HG03558 (cell line): ENCODE data around the gene ANKDD1B.

Source experiments
- ATAC-seq: cut with Tn5 transposase; IDR thresholded peaks from one replicate; pipeline ENCODE4 v1.9.1; 2021; ENCODE audit warnings: moderate number of reproducible peaks; ENCODE audit not compliant: unreplicated experiment; ENCODE audit errors: extremely low read depth

The ANKDD1B gene

GRCh38 chr5:75614176-75614575 lies 2.9 kb downstream of the ANKDD1B start:
- ATAC-seq: no peak

DNA sequence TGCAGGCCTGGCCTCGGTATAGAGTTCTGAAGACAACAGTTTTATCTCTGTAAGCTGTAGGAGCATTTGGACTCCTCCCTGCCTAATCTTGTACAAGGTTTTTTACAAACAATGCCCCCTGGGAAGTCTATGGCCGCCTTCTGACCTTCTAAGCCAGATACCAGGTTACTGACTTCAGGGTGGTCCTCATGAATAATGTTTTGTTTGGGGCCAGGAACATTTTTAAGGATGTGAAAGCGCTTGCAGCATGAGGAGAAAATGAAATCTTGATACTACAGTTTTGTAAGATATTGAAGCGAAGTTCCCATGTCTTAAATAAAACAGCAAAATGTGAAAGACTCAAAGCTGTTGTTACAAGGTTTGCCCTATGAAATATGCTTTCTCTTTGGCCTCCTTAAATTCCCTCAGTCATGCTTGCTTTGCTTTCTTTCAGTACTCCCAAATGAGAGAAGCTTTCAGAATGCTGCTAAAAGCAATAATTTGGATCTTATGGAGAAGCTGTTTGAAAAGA lies 5.2 kb downstream of the ANKDD1B start:
- no peak for ATAC-seq

DNA sequence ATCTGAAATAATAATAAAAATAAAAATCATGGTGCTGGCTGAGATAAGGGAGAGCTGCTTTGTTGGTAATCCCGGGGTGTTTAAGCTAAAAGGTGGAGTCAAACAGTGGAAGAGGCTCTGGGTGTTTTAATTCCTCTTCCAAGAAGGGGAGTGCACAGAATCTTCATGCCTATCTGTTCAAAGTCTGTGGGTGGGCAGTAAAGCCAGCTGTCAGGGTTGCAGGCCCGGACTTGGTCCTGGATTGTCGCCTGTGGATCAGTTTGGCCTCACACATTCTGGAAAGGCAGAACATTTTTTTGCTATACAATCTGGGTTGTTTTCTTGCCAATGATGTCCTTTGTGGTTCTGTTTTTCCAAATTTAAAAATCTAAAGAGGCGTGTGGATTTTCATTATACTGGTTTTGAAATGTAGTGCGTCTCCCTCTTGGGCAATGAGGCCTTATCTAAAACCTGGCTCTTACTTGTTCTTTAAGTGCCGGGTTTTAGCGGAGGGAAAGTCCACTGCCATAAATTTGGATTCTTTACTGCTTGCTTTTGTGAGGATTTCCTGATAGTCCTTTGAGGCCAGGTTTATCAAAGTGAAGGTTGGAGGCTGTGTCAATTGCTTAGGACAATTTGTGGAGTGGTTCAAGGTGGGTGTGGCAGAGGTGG lies 5.8 kb downstream of the ANKDD1B start:
- no peak for ATAC-seq

DNA sequence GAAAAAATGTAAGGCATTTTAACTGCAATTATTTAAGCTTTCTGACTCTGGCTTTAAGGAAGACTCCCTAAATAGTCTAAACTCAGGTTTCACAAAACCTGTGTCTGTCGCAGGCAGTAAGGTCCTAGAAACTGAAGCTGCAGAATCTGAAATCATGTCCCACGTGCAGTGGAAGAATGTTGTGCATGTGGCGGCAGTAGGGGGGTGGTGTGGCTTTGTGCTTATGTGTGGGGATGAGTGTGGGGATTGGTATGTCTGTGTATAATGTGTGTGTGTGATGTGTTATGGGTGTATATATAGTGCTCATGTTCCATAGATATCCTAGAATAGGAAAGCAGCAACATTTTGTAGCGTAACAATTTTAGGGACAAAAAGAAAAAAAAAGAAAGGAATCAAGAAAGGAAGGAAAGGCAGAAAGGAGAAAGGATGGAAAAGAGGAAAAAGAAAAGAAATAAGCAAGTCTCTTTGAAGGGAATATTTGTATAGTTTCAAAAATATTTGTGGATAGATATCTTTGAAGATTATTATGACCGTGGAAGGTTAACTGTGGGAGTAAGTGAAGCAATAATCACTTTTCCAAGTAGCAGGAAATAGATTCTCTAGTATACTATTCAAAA lies 6.6 kb downstream of the ANKDD1B start:
- no peak for ATAC-seq

DNA sequence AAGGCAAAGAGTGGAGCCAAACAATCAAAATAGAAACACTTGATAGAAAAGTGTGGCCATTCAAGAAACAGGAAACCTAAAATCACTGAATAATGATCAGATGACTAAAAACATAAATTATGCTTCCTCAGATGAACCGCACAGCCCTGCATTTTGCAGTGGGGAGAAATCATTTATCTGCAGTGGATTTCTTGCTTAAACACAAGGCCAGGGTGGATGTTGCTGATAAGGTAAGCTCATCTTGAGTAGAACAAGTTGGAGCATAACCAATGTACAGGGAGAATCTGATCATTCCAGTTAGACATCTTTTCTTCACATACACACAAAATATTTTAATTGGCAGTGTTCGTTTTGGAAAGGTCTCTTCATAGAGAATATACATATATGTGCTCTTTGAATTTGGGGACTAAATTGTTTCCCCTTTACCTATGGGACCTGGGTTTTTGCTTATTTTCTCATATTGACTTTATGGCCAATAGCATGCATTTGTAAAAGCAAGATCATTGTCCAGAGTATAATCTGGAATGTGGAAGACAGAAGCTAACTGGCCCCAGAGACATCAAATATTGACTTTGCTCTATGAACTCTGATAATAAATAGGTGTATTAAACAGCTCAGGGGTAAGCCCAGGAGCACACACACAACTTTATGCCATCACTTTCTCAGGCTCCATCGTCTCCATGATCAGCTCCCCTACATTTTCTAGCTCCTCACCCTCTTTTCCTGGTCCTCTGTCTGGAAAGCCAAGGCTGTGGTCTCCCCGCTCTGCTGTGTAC lies 9.1 kb downstream of the ANKDD1B start:
- no peak for ATAC-seq

GRCh38 chr5:75622564-75622963 lies 11.3 kb downstream of the ANKDD1B start:
- no peak for ATAC-seq

GRCh38 chr5:75623846-75624245 lies 12.6 kb downstream of the ANKDD1B start:
- ATAC-seq: no peak

GRCh38 chr5:75626959-75627358 lies 15.7 kb downstream of the ANKDD1B start:
- no peak for ATAC-seq

- ATAC-seq: no peak
Measured at GRCh38 chr5:75627801-75628200, 16.5 kb downstream of the ANKDD1B start.

DNA sequence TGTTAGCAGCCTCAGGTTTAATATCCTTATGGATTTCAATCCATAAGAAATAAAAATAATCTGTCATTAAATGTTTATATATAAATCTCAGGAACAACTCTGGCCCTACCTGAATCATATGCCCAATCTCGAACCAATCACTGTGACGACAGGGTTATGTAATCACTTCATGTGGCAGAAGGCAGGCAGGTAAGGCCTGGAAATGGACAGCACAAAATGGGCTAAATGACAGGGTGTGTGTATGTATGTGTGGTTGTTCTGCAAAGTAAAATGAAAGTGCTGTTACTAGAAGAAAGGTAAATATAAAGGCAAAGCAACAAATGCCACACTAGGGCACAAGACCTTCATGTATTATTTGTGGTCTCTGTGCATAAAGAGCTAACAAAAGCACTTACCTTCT lies 19.6 kb downstream of the ANKDD1B start:
- no peak for ATAC-seq

- ATAC-seq: no peak
Measured at GRCh38 chr5:75632321-75632720, 21.1 kb downstream of the ANKDD1B start.

DNA sequence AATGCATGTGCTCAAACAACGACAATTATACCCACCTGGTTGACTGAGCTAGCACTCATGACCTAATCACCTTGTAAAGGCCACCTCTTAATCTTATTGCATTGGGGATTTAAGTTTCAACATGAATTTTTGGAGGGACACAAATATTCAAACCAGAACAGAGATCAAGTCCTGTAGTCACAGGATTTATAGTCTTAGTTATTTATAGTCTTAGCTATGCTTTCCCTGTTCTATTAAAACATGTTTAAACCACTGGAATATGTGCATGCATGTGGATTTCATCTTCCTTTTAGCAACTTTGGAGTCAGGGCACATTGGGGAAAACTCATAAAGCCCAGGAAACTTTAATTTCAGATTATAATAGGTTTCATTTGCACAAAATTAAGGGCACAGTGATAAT lies 26.7 kb downstream of the ANKDD1B start:
- no peak for ATAC-seq

DNA sequence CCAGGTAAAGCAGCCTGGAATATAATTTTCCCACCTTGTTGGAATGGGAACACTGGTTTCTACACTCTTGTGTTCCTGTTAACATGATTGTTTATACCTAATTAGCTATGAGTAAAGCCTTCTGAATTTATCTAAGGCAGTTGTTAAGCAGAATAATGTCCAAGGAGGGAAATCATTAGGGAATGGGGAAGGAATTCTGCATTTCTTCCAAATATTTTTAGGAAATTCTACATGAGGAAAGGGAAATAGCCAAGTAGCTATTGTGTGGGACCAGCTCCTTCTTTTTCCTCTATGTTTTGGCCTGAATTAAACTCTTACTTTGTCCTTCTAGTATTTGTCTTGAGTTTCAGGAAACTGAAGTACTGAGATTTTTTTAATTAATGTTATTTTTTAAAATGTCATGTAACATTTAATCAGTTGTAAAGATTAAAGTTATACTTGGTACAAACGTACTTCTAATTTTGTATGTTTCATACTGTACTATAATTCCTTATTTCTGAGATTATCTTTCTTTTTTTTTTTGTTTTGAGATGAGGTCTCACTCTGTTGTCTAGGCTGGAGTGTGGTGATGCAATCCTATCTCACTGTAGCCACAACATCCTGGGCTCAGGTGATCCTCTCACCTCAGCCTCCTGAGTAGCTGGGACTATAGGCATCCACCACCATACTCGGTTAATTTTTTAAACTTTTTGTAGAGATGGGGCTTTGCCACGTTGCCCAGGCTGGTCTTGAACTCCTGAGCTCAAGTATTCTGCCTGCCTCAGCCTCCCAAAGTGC lies 28.5 kb downstream of the ANKDD1B start:
- no peak for ATAC-seq

- ATAC-seq: no peak
Measured at GRCh38 chr5:75640395-75640794, 29.1 kb downstream of the ANKDD1B start.

- ATAC-seq: no peak
Measured at GRCh38 chr5:75640826-75641225, 29.6 kb downstream of the ANKDD1B start.

DNA sequence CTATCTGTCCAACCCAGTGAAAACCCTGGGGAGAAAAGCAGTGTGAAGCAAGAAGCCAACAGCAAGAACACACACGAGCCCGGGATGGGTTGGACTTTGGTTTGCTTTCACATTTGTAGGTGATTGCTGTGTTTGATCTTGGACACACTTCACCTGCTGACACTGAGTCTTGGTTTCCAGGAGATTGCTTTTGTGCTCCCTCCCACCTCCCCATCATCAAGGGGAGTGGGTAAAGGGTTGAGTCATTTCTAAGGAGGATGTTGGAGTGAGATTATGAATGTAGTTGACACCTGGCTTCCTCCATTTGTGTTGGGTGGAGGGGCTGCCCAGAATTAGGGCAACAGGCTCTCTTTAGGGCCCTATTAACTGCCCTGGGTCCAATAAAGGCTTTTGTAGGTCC lies 37.5 kb downstream of the ANKDD1B start:
- no peak for ATAC-seq

DNA sequence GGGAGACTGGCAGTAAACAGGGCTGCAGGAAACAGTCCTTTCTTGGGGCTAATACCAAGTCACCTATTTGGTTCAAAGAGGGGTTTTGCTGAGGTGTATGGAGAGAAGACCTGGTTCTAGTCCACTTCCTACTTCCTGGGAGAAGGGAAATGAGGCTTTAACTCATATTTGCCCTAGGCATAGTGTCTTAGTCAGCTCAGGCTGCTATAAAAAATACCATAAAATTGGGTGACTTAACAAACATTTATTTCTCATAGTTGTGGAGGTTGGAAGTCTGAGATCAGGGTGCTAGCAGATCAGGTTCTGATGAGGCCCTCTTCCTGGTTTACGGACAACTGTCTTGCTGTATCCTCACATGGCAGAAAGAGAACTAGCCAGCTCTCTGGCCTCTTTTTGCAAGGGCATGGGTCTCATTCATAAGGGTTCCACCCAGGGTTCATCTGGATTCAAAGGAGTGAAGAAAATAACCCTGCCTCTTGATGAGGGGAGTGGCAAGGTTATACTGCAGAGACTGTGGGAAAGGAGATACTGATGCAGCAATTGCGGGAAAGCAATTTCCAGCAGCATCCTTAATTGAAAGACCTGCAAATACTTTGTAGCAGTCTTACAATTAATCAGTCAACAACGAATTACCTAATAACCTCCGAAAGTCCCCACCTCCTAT lies 40.5 kb downstream of the ANKDD1B start:
- ATAC-seq: no peak

DNA sequence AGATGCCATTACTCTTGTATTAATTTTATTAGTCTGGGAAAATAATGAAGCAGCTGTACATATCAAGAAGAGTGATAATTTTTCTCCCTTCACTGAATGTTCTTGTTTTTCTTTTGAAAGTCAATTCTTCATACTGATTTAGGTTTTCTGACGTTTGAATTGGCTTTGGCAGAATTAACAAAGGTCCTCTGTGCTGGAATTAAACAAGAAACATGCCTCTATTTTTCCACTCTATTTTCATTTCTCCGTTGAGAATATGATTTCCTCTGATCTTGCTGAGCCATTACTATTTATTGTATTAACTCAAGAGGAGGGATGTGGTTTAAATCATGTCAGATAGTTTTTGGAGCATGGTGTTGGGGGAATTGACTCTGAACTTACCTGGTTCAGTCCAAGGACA lies 42.3 kb downstream of the ANKDD1B start:
- no peak for ATAC-seq

GRCh38 chr5:75654693-75655295 lies 43.5 kb downstream of the ANKDD1B start:
- no peak for ATAC-seq
